Measurements from ENCODE around the gene DENND6B. TPM values are rescaled to one million over a fixed set of nuclear protein-coding genes. Genes with fewer than 3 reads are reported as not detected.
"Not testable (repeated sequence)": the region's sequence is repeated elsewhere in the genome, so short reads cannot be mapped to it uniquely, and the experiment has no call there.

Gene DENND6B
- polyA plus RNA-seq, 1 experiment = 8.2 TPM

DNA sequence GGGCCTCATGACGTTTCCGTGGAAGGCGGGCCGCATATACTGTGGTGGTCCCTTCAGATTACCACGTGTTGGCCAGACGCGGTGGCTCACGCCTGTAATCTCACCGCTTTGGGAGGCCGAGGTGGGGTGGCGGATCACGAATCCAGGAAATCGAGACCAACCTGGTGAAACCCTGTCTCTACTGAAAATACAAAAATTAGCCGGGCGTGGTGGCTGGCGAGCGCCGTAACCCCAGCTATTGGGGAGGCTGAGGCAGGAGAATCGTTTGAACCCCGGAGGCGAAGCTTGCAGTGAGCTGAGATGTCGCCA, 853 bp upstream of the DENND6B start:
- DNase-seq (ENCODE audit: low read depth) = no peak
- TF ChIP-seq CTCF (IDR thresholded peaks at IDR 0.05; ENCODE audit: insufficient read depth, low read depth, low read length) = no peak
- ChIA-PET CTCF (interaction anchor here (0.7 to 8.9 kb wide), 11 partner anchors 12 to 90 kb away, joined by 3 to 78 read pairs (median 15); partner anchors contain the start of genes HDAC10 and PLXNB2), POLR2A (no interaction called here)
- no peaks in the 10 kb centered on the region for H3K36me3 ChIP-seq (ENCODE audit: control insufficient read depth, insufficient read depth, low read length)
- H3K4me3 ChIP-seq (ENCODE audit: low read depth, low read length) = peak overlapping the region; percentile 65
- no peaks in the 10 kb centered on the region for H3K27me3 ChIP-seq (ENCODE audit: control insufficient read depth, insufficient read depth, low read length)

DNA sequence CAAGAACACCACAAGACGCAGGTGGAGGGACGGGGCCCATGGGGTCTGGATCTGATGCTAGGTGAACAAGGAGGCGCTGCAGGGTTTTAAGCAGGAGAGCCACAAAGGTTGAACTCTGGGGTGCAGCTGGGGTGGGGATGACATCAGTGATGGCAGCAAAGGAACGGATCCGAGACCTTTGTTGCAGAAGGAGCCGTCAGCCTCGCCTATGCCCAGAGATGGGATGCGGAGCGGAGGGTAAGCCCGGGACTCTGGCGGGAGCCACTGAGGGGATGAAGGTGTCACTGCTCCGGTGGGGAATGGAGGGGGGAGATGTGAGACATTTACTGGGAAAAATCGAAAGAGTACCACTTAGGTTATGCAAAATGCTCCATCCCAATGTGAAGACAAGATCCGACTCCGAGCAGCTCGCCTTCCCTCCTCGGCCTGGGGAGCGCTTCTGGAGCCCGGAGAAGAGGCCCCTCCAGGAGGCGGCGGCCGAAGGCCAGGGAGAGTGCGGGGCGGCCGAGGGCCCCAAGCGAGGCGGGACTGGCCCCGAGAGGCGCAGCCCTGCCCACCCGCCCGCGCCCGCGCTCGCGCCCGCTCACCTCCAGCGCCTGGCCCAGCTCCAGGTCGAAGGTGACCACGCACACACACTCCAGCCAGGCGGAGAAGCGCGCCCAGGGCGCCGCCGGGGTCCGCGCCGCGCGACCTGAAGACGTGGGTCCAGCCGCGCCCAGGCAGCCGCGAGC, 422 bp downstream of the DENND6B start:
- ChIA-PET POLR2A (interaction anchor here (0.5 to 0.6 kb wide), 2 partner anchors 33 to 76 kb away, joined by 3 read pairs; no protein-coding TSS in a partner anchor), CTCF (interaction anchor here (0.6 to 8.9 kb wide), 20 partner anchors 11 to 85 kb away, joined by 3 to 78 read pairs (median 4); partner anchors contain the start of genes HDAC10, MAPK12, PLXNB2 and TUBGCP6)
- Histone ChIP-seq H3K27me3 (ENCODE audit: control insufficient read depth, insufficient read depth, low read length) (no peaks in the 10 kb centered on the region), H3K4me3 (ENCODE audit: low read depth, low read length) (peak overlapping the region; percentile 61), H3K36me3 (ENCODE audit: control insufficient read depth, insufficient read depth, low read length) (no peaks in the 10 kb centered on the region)
- DNase-seq (ENCODE audit: low read depth) = no peak
- TF ChIP-seq CTCF (IDR thresholded peaks at IDR 0.05; ENCODE audit: insufficient read depth, low read depth, low read length) = no peak

DNA sequence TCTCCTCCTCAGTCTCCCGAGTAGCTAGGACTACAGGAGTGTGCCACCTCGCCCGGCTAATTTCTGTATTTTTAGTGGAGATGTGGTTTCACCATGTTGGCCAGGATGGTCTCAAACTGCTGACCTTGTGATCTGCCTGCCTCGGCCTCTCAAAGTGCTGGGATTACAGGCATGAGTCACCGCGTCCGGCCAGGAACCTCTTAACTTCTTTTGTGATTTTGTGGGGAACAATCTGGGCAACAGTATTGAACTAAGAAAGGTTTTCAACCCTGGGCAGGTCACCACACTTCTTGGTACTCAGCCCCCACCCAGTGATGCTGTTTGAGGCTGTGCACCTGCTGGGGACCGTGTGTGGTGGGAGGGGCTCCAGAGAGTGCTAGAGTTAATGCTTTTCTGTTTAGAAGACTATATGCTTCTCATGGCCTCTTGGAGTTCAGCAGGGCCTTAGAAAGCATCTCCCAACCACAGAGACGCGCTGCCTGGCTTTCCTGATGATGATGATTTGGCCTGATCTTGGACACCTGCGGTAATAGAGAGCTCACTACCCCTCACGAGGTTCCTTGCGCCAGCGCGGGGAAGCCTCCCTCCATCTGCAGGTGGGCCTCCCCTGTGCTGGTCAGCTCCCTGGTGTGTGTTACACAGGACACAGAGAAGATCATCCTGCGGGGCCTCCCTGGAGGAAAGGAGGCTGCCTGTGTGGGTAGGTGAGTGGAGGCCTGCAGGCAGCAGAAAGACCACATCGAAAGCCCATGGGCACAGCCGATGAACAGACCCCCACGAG, 1.2 kb downstream of the DENND6B start:
- POLR2A ChIA-PET = interaction anchor here (0.6 kb wide), 1 partner anchor 76 kb away, joined by 3 read pairs; no protein-coding TSS in a partner anchor

GRCh38 chr22:50323900-50324299, 2.9 kb downstream of the DENND6B start:
- TF ChIP-seq CTCF (IDR thresholded peaks at IDR 0.05; ENCODE audit: insufficient read depth, low read depth, low read length) = no peak
- POLR2A ChIA-PET = no interaction called here
- DNase-seq (ENCODE audit: low read depth) = no peak

More for the DNA sequence above, 1.2 kb downstream of the DENND6B start:
- H3K4me3 ChIP-seq (ENCODE audit: low read depth, low read length) = no peak overlapping the region; the same call in 1 of the 2 replicates
- CTCF ChIA-PET = interaction anchor here (0.7 to 8.9 kb wide), 16 partner anchors 10 to 85 kb away, joined by 3 to 78 read pairs (median 6); partner anchors contain the start of genes HDAC10, MAPK12 and PLXNB2
- no peak for DNase-seq (ENCODE audit: low read depth)
- no peak for TF ChIP-seq CTCF (IDR thresholded peaks at IDR 0.05; ENCODE audit: insufficient read depth, low read depth, low read length)
- no peaks in the 10 kb centered on the region for H3K27me3 ChIP-seq (ENCODE audit: control insufficient read depth, insufficient read depth, low read length)
- H3K36me3 ChIP-seq (ENCODE audit: control insufficient read depth, insufficient read depth, low read length) = no peaks in the 10 kb centered on the region

GRCh38 chr22:50322382-50323104, 4.3 kb downstream of the DENND6B start:
- ChIA-PET POLR2A (interaction anchor here (0.6 kb wide), 1 partner anchor 52 kb away, joined by 3 read pairs; no protein-coding TSS in a partner anchor), CTCF (interaction anchor here (0.9 to 2.2 kb wide), 6 partner anchors 45 to 82 kb away, joined by 3 to 8 read pairs (median 4); partner anchors contain the start of gene HDAC10)
- not testable (repeated sequence) for H3K4me3 ChIP-seq (ENCODE audit: low read depth, low read length); H3K27me3 ChIP-seq (ENCODE audit: control insufficient read depth, insufficient read depth, low read length); DNase-seq (ENCODE audit: low read depth); H3K36me3 ChIP-seq (ENCODE audit: control insufficient read depth, insufficient read depth, low read length)

More at GRCh38 chr22:50323900-50324299, 2.9 kb downstream of the DENND6B start:
- CTCF ChIA-PET = interaction anchor here (0.9 to 4.3 kb wide), 7 partner anchors 8 to 82 kb away, joined by 3 to 23 read pairs (median 4); no protein-coding TSS in a partner anchor
- no peaks in the 10 kb centered on the region for H3K36me3 ChIP-seq (ENCODE audit: control insufficient read depth, insufficient read depth, low read length)
- H3K4me3 ChIP-seq (ENCODE audit: low read depth, low read length) = no peak overlapping the region
- no peaks in the 10 kb centered on the region for H3K27me3 ChIP-seq (ENCODE audit: control insufficient read depth, insufficient read depth, low read length)
